OCI-LY3 (cell line): ENCODE measurements around the gene BTBD7.

ENCODE experiments used
- CTCF ChIP-seq: fragments of 200-600, 300-600 bp; sonication (generic); IDR thresholded peaks from 2 replicates; pipeline ENCODE4 v1.5.1; 2014; ENCODE audit warnings: antibody characterized with exemption, low read length, low read depth
- EZH2phosphoT487 ChIP-seq: fragments of 200-600 bp; shearing (Covaris generic); IDR thresholded peaks from 2 replicates; pipeline ENCODE4 v1.6.1; 2018; ENCODE audit warnings: antibody characterized with exemption, mixed run types, low read depth

- no peak for TF ChIP-seq EZH2phosphoT487
- no peak for TF ChIP-seq CTCF
Observed at GRCh38 chr14:93299416-93299815, 33.4 kb downstream of the BTBD7 start.
